ENCODE results near the gene TMEM126A. TPM values are rescaled to one million over a fixed set of nuclear protein-coding genes. Genes with fewer than 3 reads are reported as not detected.

TMEM126A gene
- total and polyA plus RNA-seq, 2 of the 8 experiments (the other 6 are each of a cell fraction or from before 2014, with no cell fraction given) = 33.7 to 58.7 TPM

- no peak for TF ChIP-seq RNF2 (IDR thresholded peaks at IDR 0.05; ENCODE audit: borderline replicate concordance, low read depth, low read length, missing control alignments, poor library complexity, severe bottlenecking)
These were observed 16.2 kb downstream of the TMEM126A start (continued) for GRCh38 chr11:85663753-85664614.
